HCT116 (cell line): Measurements from ENCODE around the gene NR4A1. TPM values are rescaled to one million over a fixed set of nuclear protein-coding genes. Genes with fewer than 3 reads are reported as not detected.
A peak's percentile ranks its signal among the peaks of the same experiment; 100 is the strongest.

Experiments
- ATAC-seq: fragments of 200-7000 bp; cut with Tn5 transposase; 2 replicates; pipeline ENCODE4 v1.9.1; 2020; ENCODE audit warnings: mild to moderate bottlenecking, moderate library complexity
- BruUV-seq: library from RNA; stranded (reverse); fragments of 400-500 nt; replicated peaks from 2 replicates; lab custom pipeline; 2021; lab: Mats Ljungman, UMichigan
- CTCF ChIA-PET: fragments of 300-600 bp; sonication (Branson Sonifier 250); formaldehyde crosslinking; loops from one replicate; lab custom pipeline; 2021; ENCODE audit warnings: antibody characterized with exemption; lab: Charles Lee
- POLR2A ChIA-PET: fragments of 300-600, 350-600 bp; sonication (Branson Sonifier 250); formaldehyde crosslinking; loops from one replicate; lab custom pipeline; 2021; ENCODE audit warnings: antibody characterized with exemption; lab: Charles Lee
- RAD21 ChIA-PET, 2 experiments: fragments of 300-600 bp; sonication (Branson Sonifier 250); formaldehyde crosslinking; loops; one replicate each; lab custom pipeline; 2023; ENCODE audit warnings: low total read pairs in 2 of 2; ENCODE audit not compliant: uncharacterized antibody in 2 of 2, unreplicated experiment in 2 of 2, low non-redundant PET in 1 of 2; lab: Charles Lee
- DNase-seq: peaks from one replicate; pipeline ENCODE4 v3.0.0-alpha.2; 2010; ENCODE audit warnings: low read depth, low spot score
- H2AFZ ChIP-seq: fragments of 200-600 bp; shearing (Covaris generic), sonication (generic); 2 replicates; pipeline ENCODE4 v1.6.1; 2017; ENCODE audit warnings: low read depth, mixed run types, mixed read lengths, antibody characterized with exemption, low read length; ENCODE audit not compliant: poor library complexity, severe bottlenecking
- H3K27ac ChIP-seq: 2 replicates; pipeline ENCODE4 v1.5.1; 2012; ENCODE audit warnings: low read depth, low read length
- H3K27me3 ChIP-seq: fragments of 200-600 bp; sonication (generic); 2 replicates; pipeline ENCODE4 v1.6.1; 2016; ENCODE audit warnings: mixed run types, low read length, mixed read lengths; ENCODE audit not compliant: insufficient read depth
- H3K36me3 ChIP-seq, 2 experiments: fragments of 200-500 bp in 1 of 2; fragments of 200-600 bp in 1 of 2; sonication (Bioruptor generic) in 1 of 2; sonication (generic) in 1 of 2; 2 replicates each; pipeline versions ENCODE4 v1.5.1 to v1.6.1; 2014 to 2016; ENCODE audit warnings: low read length in 2 of 2, inconsistent platforms in 1 of 2, mixed read lengths in 1 of 2, mixed run types in 1 of 2; ENCODE audit not compliant: insufficient read depth in 2 of 2, control insufficient read depth in 1 of 2
- H3K4me1 ChIP-seq, 2 experiments: fragments of 200-600 bp in 1 of 2; sonication (generic) in 1 of 2; 2 replicates each; pipeline versions ENCODE4 v1.5.1 to v1.6.1; 2012 to 2017; ENCODE audit warnings: low read length in 2 of 2, inconsistent platforms in 1 of 2, mild to moderate bottlenecking in 1 of 2, mixed read lengths in 1 of 2, mixed run types in 1 of 2, moderate library complexity in 1 of 2; ENCODE audit not compliant: insufficient read depth in 2 of 2, control insufficient read depth in 1 of 2
- H3K4me2 ChIP-seq: fragments of 200-600 bp; sonication (generic); 2 replicates; pipeline ENCODE4 v1.6.1; 2017; ENCODE audit warnings: mixed run types, low read length, mixed read lengths
- H3K4me3 ChIP-seq, 2 experiments: fragments of 200-600 bp in 1 of 2; sonication (generic) in 1 of 2; replicated peaks in 1 of 2; 2 replicates each; pipeline ENCODE4 v1.5.1; 2011 to 2016; ENCODE audit warnings: low read length in 2 of 2, control low read depth in 1 of 2, low read depth in 1 of 2, mild to moderate bottlenecking in 1 of 2, mixed read lengths in 1 of 2, mixed run types in 1 of 2
- H3K79me2 ChIP-seq: fragments of 200-600 bp; sonication (generic); 2 replicates; pipeline ENCODE4 v1.6.1; 2017; ENCODE audit warnings: mild to moderate bottlenecking, mixed run types, low read length, moderate library complexity, mixed read lengths; ENCODE audit not compliant: insufficient read depth
- H3K9ac ChIP-seq: fragments of 200-600 bp; sonication (generic); 2 replicates; pipeline ENCODE4 v1.6.1; 2016; ENCODE audit warnings: low read length, mixed read lengths
- H3K9me2 ChIP-seq: fragments of 200-600 bp; sonication (generic), shearing (Covaris generic); 2 replicates; pipeline ENCODE4 v1.6.1; 2017; ENCODE audit warnings: mixed run types, mild to moderate bottlenecking, moderate library complexity; ENCODE audit not compliant: insufficient read depth
- H3K9me3 ChIP-seq, 2 experiments: fragments of 200-500 bp in 1 of 2; fragments of 200-600 bp in 1 of 2; sonication (Bioruptor generic) in 1 of 2; sonication (generic) in 1 of 2; 2 replicates each; pipeline ENCODE4 v1.6.1; 2014 to 2017; ENCODE audit warnings: low read length in 2 of 2, mixed read lengths in 2 of 2, inconsistent platforms in 1 of 2, low read depth in 1 of 2, mild to moderate bottlenecking in 1 of 2, mixed run types in 1 of 2, moderate library complexity in 1 of 2; ENCODE audit not compliant: control insufficient read depth in 1 of 2, insufficient read depth in 1 of 2
- H4K20me1 ChIP-seq: fragments of 200-600 bp; sonication (generic), shearing (Covaris generic); 2 replicates; pipeline ENCODE4 v1.6.1; 2017; ENCODE audit warnings: mixed run types, mild to moderate bottlenecking, moderate library complexity; ENCODE audit not compliant: insufficient read depth
- ATF3 ChIP-seq: IDR thresholded peaks from 2 replicates; pipeline ENCODE4 v1.6.1; 2012
- CBX3 ChIP-seq: IDR thresholded peaks from 2 replicates; pipeline ENCODE4 v1.6.1; 2012; ENCODE audit warnings: low read depth
- CTCF ChIP-seq, 3 experiments: fragments of 200-600 bp in 1 of 3; sonication (generic) in 1 of 3; IDR thresholded peaks in 2 of 3; conservative IDR thresholded peaks in 1 of 3; 2 replicates each; pipeline ENCODE4 v1.5.1; 2012 to 2017; ENCODE audit warnings: low read depth in 2 of 3, low read length in 2 of 3, antibody characterized with exemption in 1 of 3, borderline replicate concordance in 1 of 3, control low read depth in 1 of 3, mild to moderate bottlenecking in 1 of 3, mixed read lengths in 1 of 3, mixed run types in 1 of 3, moderate library complexity in 1 of 3; ENCODE audit not compliant: insufficient read depth in 1 of 3
- ELF1 ChIP-seq: IDR thresholded peaks from 2 replicates; pipeline ENCODE4 v1.6.1; 2012; ENCODE audit warnings: low read depth, borderline replicate concordance
- EZH2phosphoT487 ChIP-seq: fragments of 200-600 bp; IDR thresholded peaks from 2 replicates; pipeline ENCODE4 v1.6.1; 2018; ENCODE audit warnings: antibody characterized with exemption, borderline replicate concordance
- FOSL1 ChIP-seq: IDR thresholded peaks from 2 replicates; pipeline ENCODE4 v1.6.1; 2012; ENCODE audit warnings: low read depth
- MAX ChIP-seq: IDR thresholded peaks from 2 replicates; pipeline ENCODE4 v1.6.1; 2012
- POLR2A ChIP-seq: IDR thresholded peaks from 2 replicates; pipeline ENCODE4 v1.7.0; 2011; ENCODE audit warnings: borderline replicate concordance; ENCODE audit not compliant: insufficient read depth, insufficient read length; ENCODE audit errors: extremely low read depth
- POLR2AphosphoS5 ChIP-seq: IDR thresholded peaks from 2 replicates; pipeline ENCODE4 v1.6.1; 2011; ENCODE audit warnings: mild to moderate bottlenecking, low read depth, low read length, moderate library complexity
- RAD21 ChIP-seq: IDR thresholded peaks from 2 replicates; pipeline ENCODE4 v1.6.1; 2012; ENCODE audit warnings: low read depth, mild to moderate bottlenecking
- REST ChIP-seq: IDR thresholded peaks from 2 replicates; pipeline ENCODE4 v1.6.1; 2012; ENCODE audit warnings: low read depth
- SIN3A ChIP-seq: IDR thresholded peaks from 2 replicates; pipeline ENCODE4 v1.6.1; 2012; ENCODE audit warnings: low read depth
- SP1 ChIP-seq: IDR thresholded peaks from 2 replicates; pipeline ENCODE4 v1.6.1; 2012; ENCODE audit warnings: low read depth
- ZBTB33 ChIP-seq: IDR thresholded peaks from 2 replicates; pipeline ENCODE4 v1.6.1; 2011; ENCODE audit warnings: mild to moderate bottlenecking, low read length, moderate library complexity; ENCODE audit not compliant: insufficient replicate concordance; ENCODE audit errors: extremely low read depth
- ZFX ChIP-seq: fragments of 450-650 bp; IDR thresholded peaks from 2 replicates; pipeline ENCODE4 v1.6.1; 2017
- intact Hi-C: fragments of 100-400 bp; cut with micrococcal nuclease; formaldehyde crosslinking; loops from 2 replicates; pipeline ENCODE4 v1.10.0; 2022
- total RNA-seq: library from RNA; stranded (reverse); gene quantifications from one replicate; pipeline ENCODE4 v1.2.1, GENCODE V29; 2021; ENCODE audit not compliant: unreplicated experiment

The NR4A1 gene
- total RNA-seq, 1 experiment from 2014 or later = 35.3 TPM

GRCh38 chr12:52010152-52010622, 41.1 kb upstream of the NR4A1 start:
- intact Hi-C loops = no loop called here

More at GRCh38 chr12:52010152-52010622, 41.1 kb upstream of the NR4A1 start:
- Histone ChIP-seq H3K9me3 (no peaks in the 10 kb centered on the region), H3K36me3 (no peaks in the 10 kb centered on the region), H2AFZ (no peak overlapping the region), H3K4me1 (no peaks in the 10 kb centered on the region), H4K20me1 (no peaks in the 10 kb centered on the region), H3K27me3 (no peaks in the 10 kb centered on the region), H3K9me2 (no peaks in the 10 kb centered on the region), H3K4me3 (no peak overlapping the region), H3K9ac (no peak overlapping the region)
- RAD21 ChIA-PET = no interaction called here
- BruUV-seq = no TSS peak
- POLR2A ChIA-PET = interaction anchor here (1.1 kb wide), 1 partner anchor 15 kb away, joined by 4 read pairs; no protein-coding TSS in a partner anchor
- DNase-seq (no peak), ATAC-seq (peak; percentile 36; the same call in 1 of the 2 replicates)
- no peak for TF ChIP-seq EZH2phosphoT487
- no peak for TF ChIP-seq ATF3
- TF ChIP-seq FOSL1 = no peak
- no peak for TF ChIP-seq ZFX
- no peak for TF ChIP-seq RAD21
- no peak for TF ChIP-seq ELF1
- TF ChIP-seq POLR2AphosphoS5 = no peak
- no peak for TF ChIP-seq REST
- no peak for TF ChIP-seq POLR2A
- TF ChIP-seq SP1 = no peak
- no peak for TF ChIP-seq CTCF (IDR thresholded peaks at IDR 0.05 in 2 of 3, conservative IDR thresholded peaks at IDR 0.05 in 1 of 3; ENCODE audit: borderline replicate concordance in 1 of 3, insufficient read depth in 1 of 3, low read depth in 2 of 3, low read length in 2 of 3)
- no peak for TF ChIP-seq CBX3
- no peak for TF ChIP-seq ZBTB33
- no peak for TF ChIP-seq MAX
- no peak for TF ChIP-seq SIN3A
- TF ChIP-seq, all 23 proteins: peak for 0
- CTCF ChIA-PET = interaction anchor here (1.0 to 2.9 kb wide), 3 partner anchors 10 to 15 kb away, joined by 3 to 10 read pairs (median 9); no protein-coding TSS in a partner anchor
- Histone ChIP-seq H3K27ac (no peak overlapping the region), H3K4me2 (no peak overlapping the region), H3K79me2 (no peaks in the 10 kb centered on the region)
